Measurements from ENCODE around the gene FGF21. TPM values are rescaled to one million over a fixed set of nuclear protein-coding genes. Genes with fewer than 3 reads are reported as not detected.

Gene FGF21
- total RNA-seq, 3 donors from 2014 or later: not detected

- intact Hi-C loops (cut with DNase I, micrococcal nuclease): no loop called here
- DNase-seq (peak in 1 of 3 donors; percentile 61), ATAC-seq (no peak)
- Histone ChIP-seq H3K4me1 (ENCODE audit: low read depth) (peaks cover 18% of the 10 kb centered on the region), H3K4me3 (peak within 1 kb of the TSS; percentile 9), H3K36me3 (ENCODE audit: low read depth) (no peaks in the 10 kb centered on the region), H3K9me3 (no peaks in the 10 kb centered on the region)
- TF ChIP-seq, protein P1, sequence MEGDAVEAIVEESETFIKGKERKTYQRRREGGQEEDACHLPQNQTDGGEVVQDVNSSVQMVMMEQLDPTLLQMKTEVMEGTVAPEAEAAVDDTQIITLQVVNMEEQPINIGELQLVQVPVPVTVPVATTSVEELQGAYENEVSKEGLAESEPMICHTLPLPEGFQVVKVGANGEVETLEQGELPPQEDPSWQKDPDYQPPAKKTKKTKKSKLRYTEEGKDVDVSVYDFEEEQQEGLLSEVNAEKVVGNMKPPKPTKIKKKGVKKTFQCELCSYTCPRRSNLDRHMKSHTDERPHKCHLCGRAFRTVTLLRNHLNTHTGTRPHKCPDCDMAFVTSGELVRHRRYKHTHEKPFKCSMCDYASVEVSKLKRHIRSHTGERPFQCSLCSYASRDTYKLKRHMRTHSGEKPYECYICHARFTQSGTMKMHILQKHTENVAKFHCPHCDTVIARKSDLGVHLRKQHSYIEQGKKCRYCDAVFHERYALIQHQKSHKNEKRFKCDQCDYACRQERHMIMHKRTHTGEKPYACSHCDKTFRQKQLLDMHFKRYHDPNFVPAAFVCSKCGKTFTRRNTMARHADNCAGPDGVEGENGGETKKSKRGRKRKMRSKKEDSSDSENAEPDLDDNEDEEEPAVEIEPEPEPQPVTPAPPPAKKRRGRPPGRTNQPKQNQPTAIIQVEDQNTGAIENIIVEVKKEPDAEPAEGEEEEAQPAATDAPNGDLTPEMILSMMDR (IDR thresholded peaks at IDR 0.05): no peak
These were observed 35.8 kb upstream of the FGF21 start, which contains the start of gene MAMSTR for GRCh38 chr19:48719263-48720171. MAMSTR (minus strand) TSS chr19:48719725; CDS start chr19:48719031, 694 bp downstream.

DNA sequence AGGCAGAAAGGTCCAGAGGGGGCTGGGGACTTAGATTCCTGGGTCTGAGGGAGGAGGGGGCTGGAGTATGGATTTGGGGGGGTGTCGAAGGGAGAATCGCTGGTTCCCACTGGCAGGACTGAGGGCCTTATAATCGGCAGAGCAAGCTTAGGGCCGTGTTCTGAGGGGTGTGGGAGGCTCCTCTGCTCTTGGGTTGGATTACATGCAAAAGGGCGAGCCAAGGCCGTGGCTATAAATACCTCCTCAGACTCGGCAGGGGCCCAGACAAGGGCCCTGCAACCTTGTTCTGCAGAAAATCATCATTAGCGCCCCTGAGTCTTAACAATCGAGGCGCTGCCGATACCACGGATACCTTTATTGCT, 35.1 kb upstream of the FGF21 start:
- H3K36me3 ChIP-seq (ENCODE audit: low read depth): no peaks in the 10 kb centered on the region
- ATAC-seq (no peak), DNase-seq (no peak)
- H3K4me3 ChIP-seq: peak overlapping the region; percentile 9
- TF ChIP-seq, protein P1 (IDR thresholded peaks at IDR 0.05): no peak
- intact Hi-C loops (cut with DNase I, micrococcal nuclease): no loop called here
- peaks cover 12% of the 10 kb centered on the region for H3K4me1 ChIP-seq (ENCODE audit: low read depth)
- peaks cover 3% of the 10 kb centered on the region for H3K9me3 ChIP-seq

GRCh38 chr19:48720613-48721296, 34.6 kb upstream of the FGF21 start:
- ATAC-seq (peak; percentile 95), DNase-seq (peak; percentile 96 to 99 (median 99))
- no peaks in the 10 kb centered on the region for H3K36me3 ChIP-seq (ENCODE audit: low read depth)
- H3K4me3 ChIP-seq: peak overlapping the region; percentile 9
- H3K4me1 ChIP-seq (ENCODE audit: low read depth): peaks cover 6% of the 10 kb centered on the region
- H3K9me3 ChIP-seq: peaks cover 3% of the 10 kb centered on the region
- intact Hi-C loops (cut with DNase I, micrococcal nuclease): no loop called here
- TF ChIP-seq, protein P1 (IDR thresholded peaks at IDR 0.05): no peak

DNA sequence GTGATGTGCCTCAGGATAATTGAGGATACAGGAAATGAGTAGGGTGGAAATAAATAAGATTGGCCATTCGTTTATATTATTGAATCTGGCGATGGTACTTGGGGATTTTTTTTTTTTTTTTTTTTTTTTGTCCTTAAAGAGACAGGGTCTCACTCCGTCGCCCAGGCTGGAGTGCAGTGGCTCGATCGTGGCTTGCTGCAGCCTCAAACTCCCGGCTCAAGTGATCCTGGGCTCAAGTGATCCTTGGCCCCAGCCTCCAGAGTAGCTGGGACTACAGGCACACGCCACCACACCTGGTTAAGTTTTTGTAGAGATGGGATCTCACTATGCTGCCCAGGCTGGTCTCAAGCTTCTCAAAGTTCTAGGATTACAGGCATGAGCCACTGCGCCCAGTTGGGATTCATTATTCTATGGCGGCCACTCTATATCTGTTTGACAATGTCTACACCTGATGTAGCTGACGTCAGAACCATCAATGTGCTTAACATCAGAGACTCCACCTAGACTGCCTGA, 33.1 kb upstream of the FGF21 start:
- Histone ChIP-seq H3K4me1 (ENCODE audit: low read depth) (no peaks in the 10 kb centered on the region), H3K4me3 (no peak overlapping the region), H3K9me3 (peaks cover 6% of the 10 kb centered on the region), H3K36me3 (ENCODE audit: low read depth) (no peaks in the 10 kb centered on the region)
- ATAC-seq: no peak
- intact Hi-C loops (cut with DNase I, micrococcal nuclease): no loop called here
- TF ChIP-seq, protein P1 (IDR thresholded peaks at IDR 0.05): no peak
- no peak for DNase-seq

DNA sequence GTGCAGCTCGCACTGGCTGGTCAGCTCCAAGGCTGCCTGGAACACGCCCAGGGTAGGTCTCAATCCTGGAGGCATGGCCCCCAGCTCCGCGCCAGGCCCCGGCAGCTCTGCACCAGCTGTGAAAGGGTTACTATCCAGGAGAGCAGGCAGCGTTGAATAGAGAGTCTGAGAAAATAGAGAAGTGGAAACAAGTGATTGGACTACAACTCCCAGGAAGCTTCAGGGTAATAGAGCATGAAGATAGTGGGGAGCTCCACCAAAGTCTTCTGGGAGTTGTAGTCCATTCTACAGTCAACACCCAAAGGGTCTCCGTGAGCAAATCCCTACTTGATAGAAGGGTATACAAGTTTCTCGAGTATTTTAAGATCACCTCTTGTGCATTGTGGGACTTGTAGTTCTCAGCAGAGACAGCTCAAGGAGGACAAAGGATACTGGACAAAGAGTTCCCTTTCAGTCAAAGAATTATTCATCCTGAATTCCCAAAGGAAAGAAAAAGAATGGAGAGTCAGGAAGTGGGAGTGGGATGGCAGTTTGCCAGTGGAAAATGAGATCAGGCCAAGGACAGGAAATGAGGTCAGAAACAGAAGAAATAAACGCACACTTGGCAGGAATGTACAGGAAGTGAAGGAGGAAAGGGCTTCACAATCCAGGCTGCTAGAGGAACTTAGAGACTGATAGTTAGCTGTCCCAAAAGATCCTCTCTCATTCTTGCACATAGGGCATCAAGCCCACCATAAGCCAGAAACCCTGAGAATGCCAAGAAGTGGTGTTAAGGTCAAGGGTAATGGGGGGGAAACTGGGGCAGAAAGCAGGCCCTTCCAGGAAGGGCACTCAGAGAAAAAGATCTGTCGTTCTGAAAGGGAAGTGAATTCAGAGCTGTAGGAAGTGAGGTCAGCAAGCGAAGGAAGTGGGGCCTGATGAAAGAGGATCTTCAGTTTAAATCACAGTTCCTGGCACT, 30.2 kb upstream of the FGF21 start:
- peaks cover 6% of the 10 kb centered on the region for H3K9me3 ChIP-seq
- TF ChIP-seq, protein P1 (IDR thresholded peaks at IDR 0.05): no peak
- H3K4me1 ChIP-seq (ENCODE audit: low read depth): no peaks in the 10 kb centered on the region
- no peak overlapping the region for H3K4me3 ChIP-seq
- DNase-seq (peak in 1 of 3 donors; percentile 22), ATAC-seq (peak; percentile 24)
- no peaks in the 10 kb centered on the region for H3K36me3 ChIP-seq (ENCODE audit: low read depth)
- intact Hi-C loops (cut with DNase I, micrococcal nuclease): no loop called here

Measured in mucosa of descending colon (tissue), 3 donors.